ENCODE measurements around the gene MEIS2. TPM values are rescaled to one million over a fixed set of nuclear protein-coding genes. Genes with fewer than 3 reads are reported as not detected.

MEIS2 gene
- total and polyA plus RNA-seq, 12 donors: 21.1 to 64.5 (median 48.5) TPM

- Histone ChIP-seq H3K27ac (peak overlapping the region in 7 of 10 donors; percentile 18 to 63 (median 39)), H3K4me1 (peaks cover 0 to 39% (median 11%) of the 10 kb centered on the region in 9 donors), H3K4me3 (no peak overlapping the region), H3K9me3 (no peaks in the 10 kb centered on the region), H3K36me3 (peaks cover 0 to 41% (median 15%) of the 10 kb centered on the region in 9 donors), H3K27me3 (no peaks in the 10 kb centered on the region)
- ATAC-seq: peak in 7 of 8 donors; percentile 40 to 80 (median 61)
- DNase-seq: no peak
- TF ChIP-seq, protein P1, sequence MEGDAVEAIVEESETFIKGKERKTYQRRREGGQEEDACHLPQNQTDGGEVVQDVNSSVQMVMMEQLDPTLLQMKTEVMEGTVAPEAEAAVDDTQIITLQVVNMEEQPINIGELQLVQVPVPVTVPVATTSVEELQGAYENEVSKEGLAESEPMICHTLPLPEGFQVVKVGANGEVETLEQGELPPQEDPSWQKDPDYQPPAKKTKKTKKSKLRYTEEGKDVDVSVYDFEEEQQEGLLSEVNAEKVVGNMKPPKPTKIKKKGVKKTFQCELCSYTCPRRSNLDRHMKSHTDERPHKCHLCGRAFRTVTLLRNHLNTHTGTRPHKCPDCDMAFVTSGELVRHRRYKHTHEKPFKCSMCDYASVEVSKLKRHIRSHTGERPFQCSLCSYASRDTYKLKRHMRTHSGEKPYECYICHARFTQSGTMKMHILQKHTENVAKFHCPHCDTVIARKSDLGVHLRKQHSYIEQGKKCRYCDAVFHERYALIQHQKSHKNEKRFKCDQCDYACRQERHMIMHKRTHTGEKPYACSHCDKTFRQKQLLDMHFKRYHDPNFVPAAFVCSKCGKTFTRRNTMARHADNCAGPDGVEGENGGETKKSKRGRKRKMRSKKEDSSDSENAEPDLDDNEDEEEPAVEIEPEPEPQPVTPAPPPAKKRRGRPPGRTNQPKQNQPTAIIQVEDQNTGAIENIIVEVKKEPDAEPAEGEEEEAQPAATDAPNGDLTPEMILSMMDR (IDR thresholded peaks at IDR 0.05): no peak
- intact Hi-C loops (cut with DNase I): no loop called here
- 25 to 42% methylated on average over 3 of the region's 3 CpGs for WGBS, 2 donors
Observed at GRCh38 chr15:36896949-36897348, 203.4 kb downstream of the MEIS2 start.

DNA sequence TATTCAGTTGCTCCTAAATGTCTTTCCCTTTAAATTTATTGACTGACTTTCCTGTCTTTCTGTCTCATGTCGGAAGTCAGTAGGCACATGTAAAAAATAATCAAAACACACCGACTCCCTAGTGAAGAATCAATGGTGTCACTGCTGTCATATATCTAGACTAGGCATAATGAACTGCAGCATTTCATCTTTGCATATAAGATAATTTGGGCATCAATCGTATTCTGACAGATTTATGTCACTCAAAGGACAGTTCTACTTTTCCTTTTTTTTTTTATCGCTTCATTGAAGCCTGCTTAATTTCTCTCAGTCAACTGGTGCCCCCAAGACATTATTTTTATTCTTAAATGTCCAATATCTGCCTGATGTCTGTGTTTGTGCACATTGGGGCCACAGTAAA, 206.3 kb downstream of the MEIS2 start:
- ATAC-seq: no peak
- Histone ChIP-seq H3K27me3 (peaks cover 0 to 15% (median 0%) of the 10 kb centered on the region in 7 donors), H3K4me3 (no peak overlapping the region), H3K4me1 (peaks cover 0 to 41% (median 9%) of the 10 kb centered on the region in 9 donors), H3K36me3 (peaks cover 0 to 57% (median 15%) of the 10 kb centered on the region in 9 donors), H3K27ac (no peak overlapping the region), H3K9me3 (no peaks in the 10 kb centered on the region)
- DNase-seq: no peak
- intact Hi-C loops (cut with DNase I): no loop called here
- 84 to 88% methylated on average over 4 of the region's 4 CpGs for WGBS, 2 donors
- TF ChIP-seq, protein P1 (IDR thresholded peaks at IDR 0.05): no peak

DNA sequence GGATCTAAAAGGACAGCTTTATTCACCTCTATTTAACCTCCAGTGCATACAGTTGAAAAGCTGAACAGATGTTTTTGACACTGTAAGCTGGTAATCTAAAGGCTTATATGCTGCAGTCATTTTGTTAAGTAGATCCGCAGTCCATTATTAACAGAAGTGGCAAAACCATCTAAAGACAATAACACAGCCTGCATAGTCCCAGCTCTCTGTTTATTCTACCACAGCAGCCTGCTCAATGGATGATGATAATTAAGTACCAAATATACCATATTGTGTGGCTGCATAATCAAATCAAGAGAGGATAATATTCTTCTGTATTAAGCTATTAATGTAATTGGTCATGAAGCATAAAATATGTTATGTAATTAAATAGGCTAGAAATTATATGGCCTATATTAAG, 207.1 kb downstream of the MEIS2 start:
- Histone ChIP-seq H3K27me3 (peaks cover 0 to 23% (median 0%) of the 10 kb centered on the region in 7 donors), H3K9me3 (no peaks in the 10 kb centered on the region), H3K4me3 (no peak overlapping the region), H3K27ac (no peak overlapping the region), H3K4me1 (peaks cover 0 to 40% (median 10%) of the 10 kb centered on the region in 9 donors), H3K36me3 (peaks cover 0 to 57% (median 15%) of the 10 kb centered on the region in 9 donors)
- ATAC-seq: no peak
- 73 to 80% methylated on average over 1 of the region's 1 CpG for WGBS, 2 donors
- TF ChIP-seq, protein P1 (IDR thresholded peaks at IDR 0.05): no peak
- intact Hi-C loops (cut with DNase I): no loop called here
- DNase-seq: no peak

DNA sequence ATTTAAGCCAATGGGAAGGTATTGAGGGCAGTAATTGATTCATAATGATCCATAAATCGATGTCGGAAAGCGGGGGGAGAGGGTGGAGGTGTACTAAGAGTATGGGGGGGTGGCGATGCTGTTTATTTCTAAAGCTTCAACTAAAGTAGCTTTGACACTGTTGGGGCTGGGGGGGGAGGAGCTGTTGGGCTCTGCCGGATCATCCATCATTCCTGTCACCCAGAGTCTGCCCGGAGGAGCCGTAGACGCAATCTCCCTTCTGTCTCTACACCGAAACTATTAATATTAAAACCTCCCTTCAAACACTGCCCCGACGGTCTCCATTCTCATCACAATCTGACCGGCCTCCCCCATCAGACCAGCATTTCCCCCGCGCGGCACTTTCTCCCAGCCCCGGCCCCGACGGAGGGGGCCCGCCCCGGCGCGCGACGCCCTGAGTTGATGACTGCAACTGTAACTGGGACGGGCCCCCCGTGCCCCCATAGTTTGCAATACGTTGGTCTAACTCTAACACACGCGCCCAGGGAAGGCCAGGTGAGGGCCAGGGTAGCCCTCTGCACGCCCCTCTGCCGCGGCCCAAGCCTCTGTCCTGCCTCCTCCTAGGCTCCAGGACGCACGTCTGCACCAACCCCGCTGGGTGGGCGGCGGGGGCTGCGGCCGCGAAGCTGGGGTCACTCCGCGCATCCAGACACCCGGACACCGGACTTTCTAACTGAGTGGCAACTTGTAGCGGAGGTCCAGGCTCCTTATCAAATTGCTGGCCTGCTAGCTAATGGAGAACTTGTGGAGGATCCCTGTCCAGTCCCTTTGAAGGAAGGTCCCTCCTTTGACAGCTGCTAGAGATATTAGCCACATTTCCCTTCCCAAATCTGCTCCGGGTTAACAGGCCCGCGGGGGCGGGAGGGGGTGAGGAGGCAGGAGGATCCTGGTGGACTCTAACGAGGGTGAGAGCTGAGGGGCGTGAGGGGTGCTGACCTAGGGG, 212.0 kb downstream of the MEIS2 start:
- Histone ChIP-seq H3K4me1 (peaks cover 0 to 22% (median 3%) of the 10 kb centered on the region in 9 donors), H3K9me3 (no peaks in the 10 kb centered on the region), H3K36me3 (peaks cover 0 to 27% (median under 1%) of the 10 kb centered on the region in 9 donors), H3K27ac (peak overlapping the region in 4 of 10 donors; percentile 9 to 44 (median 32)), H3K27me3 (peaks cover 0 to 72% (median 28%) of the 10 kb centered on the region in 7 donors), H3K4me3 (peak overlapping the region; percentile 6 to 48 (median 40))
- peak in 1 of 2 donors; percentile 19 for DNase-seq
- intact Hi-C loops (cut with DNase I): loop anchor here in 8 of 10 donors (5.0 to 10.0 kb wide), 6 partner anchors 214 to 996 kb away; partner anchors contain the start of gene MEIS2 (in 3 of the 8)
- WGBS, 2 donors: 7 to 10% methylated on average over 51 of the region's 51 CpGs
- peak in 7 of 8 donors; percentile 13 to 76 (median 54) for ATAC-seq
- TF ChIP-seq, protein P1 (IDR thresholded peaks at IDR 0.05): no peak

Data from heart right ventricle (tissue), 16 donors.